HG02970 (cell line): ENCODE measurements around the gene REXO4.
"Not testable (repeated sequence)": the region's sequence is repeated elsewhere in the genome, so short reads cannot be mapped to it uniquely, and the experiment has no call there.

Experiments
- ATAC-seq: cut with Tn5 transposase; IDR thresholded peaks from one replicate; pipeline ENCODE4 v1.9.1; 2021; ENCODE audit warnings: mild to moderate bottlenecking, moderate library complexity, moderate number of reproducible peaks; ENCODE audit not compliant: unreplicated experiment, low FRiP score

Gene REXO4

GRCh38 chr9:133392308-133392707, 25.5 kb downstream of the REXO4 start:
- not testable (repeated sequence) for ATAC-seq

DNA sequence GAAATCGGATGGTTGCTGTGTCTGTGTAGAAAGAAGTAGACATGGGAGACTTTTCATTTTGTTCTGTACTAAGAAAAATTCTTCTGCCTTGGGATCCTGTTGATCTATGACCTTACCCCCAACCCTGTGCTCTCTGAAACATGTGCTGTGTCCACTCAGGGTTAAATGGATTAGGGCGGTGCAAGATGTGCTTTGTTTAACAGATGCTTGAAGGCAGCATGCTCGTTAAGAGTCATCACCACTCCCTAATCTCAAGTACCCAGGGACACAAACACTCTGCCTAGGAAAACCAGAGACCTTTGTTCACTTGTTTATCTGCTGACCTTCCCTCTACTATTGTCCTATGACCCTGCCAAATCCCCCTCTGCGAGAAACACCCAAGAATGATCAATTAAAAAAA, 26.4 kb downstream of the REXO4 start:
- not testable (repeated sequence) for ATAC-seq

GRCh38 chr9:133390713-133391112, 27.1 kb downstream of the REXO4 start:
- ATAC-seq = no peak

GRCh38 chr9:133389562-133389961, 28.2 kb downstream of the REXO4 start:
- no peak for ATAC-seq

GRCh38 chr9:133389025-133389557, 28.7 kb downstream of the REXO4 start:
- ATAC-seq = no peak

DNA sequence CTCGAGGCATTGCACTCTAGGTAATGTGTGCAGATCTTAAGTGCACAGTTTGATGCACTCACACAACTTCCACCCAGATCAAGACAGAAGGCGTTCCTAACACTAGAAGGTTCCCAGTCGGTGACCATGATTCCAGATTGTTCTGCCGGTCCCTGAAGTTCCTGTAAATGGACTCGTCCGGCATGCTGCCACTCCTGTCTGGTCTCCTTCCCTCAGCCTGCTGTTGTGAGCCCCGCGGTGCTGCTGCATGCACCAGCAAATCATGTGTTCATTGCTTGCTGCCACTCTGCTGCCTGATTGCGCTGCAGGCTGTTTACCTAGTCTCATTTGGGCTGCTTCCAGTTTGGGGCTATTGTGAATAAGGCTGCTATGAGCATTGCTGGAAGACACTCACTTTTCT, 30.1 kb downstream of the REXO4 start:
- ATAC-seq = no peak

DNA sequence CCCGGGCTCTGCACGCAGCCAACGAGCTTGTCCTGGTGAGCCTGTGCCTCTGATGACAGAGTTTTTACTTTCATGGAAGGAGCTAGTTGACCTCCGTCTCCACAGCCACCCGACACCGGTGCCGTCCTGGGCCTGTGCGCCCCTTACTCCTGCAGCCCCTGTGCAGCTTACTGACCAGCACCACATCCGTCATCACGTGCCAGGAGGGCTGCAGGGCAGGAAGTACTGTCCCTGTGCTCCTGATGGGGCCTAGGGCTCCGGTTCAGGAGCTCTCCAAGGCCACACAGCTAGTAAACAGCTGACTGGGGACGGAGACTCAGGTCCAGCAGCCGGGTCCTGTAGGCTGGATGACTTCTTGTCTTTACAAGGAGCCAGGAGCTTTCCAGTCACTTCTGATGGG, 31.5 kb downstream of the REXO4 start:
- no peak for ATAC-seq

DNA sequence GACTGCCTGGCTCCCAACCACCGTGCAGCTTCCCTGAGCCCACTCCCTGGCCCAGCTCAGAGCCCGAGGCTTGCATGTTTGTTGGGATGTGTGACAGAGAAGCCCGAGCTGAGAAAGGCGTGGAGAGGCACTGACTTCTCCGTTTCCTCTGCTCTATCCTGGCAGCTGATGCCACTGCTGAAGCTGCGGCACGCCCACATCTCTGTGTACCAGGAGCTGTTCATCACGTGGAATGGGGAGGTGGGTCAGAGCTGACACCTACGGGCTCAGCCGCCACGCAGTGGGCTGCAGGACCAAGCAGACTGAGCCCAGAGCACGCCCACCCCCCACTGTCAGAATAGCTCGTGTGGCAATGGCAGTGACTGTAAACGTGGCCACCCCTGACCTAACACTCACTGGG, 32.4 kb downstream of the REXO4 start:
- ATAC-seq = no peak

GRCh38 chr9:133384736-133385321, 33.0 kb downstream of the REXO4 start:
- no peak for ATAC-seq

GRCh38 chr9:133383438-133383837, 34.4 kb downstream of the REXO4 start:
- ATAC-seq = no peak

- ATAC-seq = no peak
These were observed 35.2 kb downstream of the REXO4 start for GRCh38 chr9:133382507-133383141.

- no peak for ATAC-seq
These were observed 37.1 kb downstream of the REXO4 start for GRCh38 chr9:133380734-133381133.

DNA sequence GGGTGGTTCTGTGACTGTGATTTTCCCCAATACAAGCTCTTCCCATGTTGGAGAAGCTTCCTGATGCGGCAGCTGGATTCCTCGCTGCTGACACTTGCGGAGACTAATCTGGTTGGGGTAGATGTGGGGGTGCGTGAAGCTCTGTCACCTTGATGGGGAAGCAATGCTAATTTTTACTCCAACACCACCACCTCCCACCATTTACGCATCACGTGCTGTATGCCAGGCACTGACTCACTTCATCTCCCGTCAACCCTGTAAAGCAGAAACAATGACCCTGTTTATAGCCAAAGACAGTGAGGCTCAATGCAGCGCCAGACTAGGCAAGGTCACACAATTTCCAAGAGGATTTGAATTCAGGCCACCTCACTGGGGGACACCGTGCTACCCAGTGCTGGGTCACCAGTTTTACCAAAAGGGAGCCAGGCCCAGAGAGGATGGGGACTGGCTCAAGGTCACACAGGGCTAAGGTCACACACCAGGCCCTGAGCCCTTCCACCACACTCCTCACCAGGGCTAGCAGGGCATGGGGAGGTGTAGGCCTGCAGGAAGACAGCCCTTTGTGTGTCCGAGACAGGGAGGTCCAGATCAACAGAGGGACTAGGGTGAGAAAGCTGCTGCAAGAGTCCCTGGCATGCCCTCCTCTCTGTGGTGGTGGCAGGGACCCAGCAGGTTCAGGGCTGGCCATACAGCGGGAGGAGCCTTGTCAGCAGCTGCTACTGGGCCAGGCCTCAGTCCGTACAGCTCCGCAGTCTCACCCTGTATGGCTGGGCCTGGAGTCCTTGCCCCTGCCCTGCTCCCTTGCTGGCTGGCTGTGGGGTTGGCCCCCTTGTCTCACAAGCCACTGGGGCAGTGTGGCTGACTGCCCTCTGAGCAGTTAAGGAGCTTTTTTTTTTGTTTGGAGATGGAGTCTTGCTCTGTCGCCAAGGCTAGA, 38.4 kb downstream of the REXO4 start:
- no peak for ATAC-seq

DNA sequence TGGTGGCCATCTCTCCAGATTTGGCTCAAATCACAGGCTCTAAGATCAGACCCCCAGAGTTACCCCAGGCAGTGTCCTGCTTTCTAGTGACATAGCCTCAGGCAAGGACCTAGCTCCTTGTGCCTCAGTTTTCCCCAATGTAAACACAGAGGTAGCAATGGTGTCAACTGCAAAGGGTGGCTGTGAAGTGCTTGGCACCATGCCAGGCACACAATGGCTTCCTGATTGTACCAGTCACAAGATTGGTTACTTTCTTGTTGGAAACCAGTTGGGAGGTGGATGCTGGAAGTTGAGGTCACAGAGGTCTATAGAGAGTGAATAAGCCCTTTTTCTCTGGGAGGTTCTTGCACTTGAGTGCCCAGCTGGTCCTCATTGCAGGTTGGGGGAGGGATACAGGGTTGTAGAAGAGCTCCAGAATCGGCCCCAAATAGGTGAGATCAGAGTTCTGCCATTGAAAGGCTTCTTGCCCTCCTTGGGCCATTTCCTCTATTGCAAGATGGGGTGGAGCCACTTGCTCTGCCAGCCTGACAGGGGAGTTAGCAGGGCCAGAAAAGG, 39.3 kb downstream of the REXO4 start:
- no peak for ATAC-seq

GRCh38 chr9:133377721-133378216, 40.0 kb downstream of the REXO4 start:
- no peak for ATAC-seq

- not testable (repeated sequence) for ATAC-seq
These were observed 40.5 kb downstream of the REXO4 start for GRCh38 chr9:133377280-133377679.

DNA sequence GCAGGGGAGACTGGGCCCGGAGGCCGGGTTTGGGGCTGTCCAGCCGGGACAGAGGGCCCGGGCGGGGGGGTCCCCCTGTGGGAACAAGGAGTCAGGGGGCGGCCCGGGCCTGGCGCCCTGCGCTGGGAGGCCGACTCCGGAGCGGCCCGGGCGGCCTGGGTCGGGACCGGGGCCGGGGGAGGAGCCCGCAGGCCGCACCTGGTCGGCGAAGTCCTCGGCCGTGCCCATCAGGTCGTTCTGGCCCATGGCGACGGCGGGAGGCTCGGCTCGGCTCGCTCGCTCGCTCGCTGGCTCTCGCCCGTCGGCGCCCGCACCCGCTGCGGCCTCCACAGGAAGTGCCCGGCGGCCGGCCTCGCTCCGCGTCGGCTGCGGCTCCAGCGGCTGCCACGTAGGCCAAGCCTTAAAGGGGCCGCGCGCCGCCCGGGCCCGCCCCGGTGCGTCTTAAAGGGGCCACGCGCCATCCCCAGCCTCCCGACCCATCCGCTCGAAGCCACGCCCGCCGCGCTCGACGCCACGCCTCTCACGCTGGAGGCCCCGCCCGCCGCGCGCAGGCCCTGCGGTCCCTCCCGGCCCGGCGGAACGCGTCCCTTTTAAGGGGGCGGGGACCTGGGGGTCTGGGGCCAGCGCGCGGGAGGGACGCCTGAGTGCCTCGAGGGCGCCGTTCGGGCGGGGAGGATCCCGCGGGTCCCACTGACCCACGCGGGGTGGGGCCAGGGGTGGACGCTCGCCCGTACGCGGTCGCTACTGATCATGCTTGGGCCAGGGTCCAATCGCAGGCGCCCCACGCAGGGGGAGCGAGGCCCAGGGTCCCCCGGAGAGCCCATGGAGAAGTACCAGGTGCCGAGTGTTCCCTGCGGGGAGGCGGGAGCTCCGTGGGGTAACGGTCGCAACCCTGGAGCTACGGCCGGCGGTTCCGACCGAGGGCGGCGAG, 41.8 kb downstream of the REXO4 start, which contains the start of the genes STKLD1 and SURF4:
Gene STKLD1, plus strand, starts transcription at position 643 of the 931 bp plus-strand sequence. Its CDS starts 108 bp downstream, at position 751.
Gene SURF4, minus strand, starts transcription at position 337 of the 931 bp plus-strand sequence. Its CDS starts 91 bp downstream, at position 246.
- ATAC-seq = peak; percentile 90

DNA sequence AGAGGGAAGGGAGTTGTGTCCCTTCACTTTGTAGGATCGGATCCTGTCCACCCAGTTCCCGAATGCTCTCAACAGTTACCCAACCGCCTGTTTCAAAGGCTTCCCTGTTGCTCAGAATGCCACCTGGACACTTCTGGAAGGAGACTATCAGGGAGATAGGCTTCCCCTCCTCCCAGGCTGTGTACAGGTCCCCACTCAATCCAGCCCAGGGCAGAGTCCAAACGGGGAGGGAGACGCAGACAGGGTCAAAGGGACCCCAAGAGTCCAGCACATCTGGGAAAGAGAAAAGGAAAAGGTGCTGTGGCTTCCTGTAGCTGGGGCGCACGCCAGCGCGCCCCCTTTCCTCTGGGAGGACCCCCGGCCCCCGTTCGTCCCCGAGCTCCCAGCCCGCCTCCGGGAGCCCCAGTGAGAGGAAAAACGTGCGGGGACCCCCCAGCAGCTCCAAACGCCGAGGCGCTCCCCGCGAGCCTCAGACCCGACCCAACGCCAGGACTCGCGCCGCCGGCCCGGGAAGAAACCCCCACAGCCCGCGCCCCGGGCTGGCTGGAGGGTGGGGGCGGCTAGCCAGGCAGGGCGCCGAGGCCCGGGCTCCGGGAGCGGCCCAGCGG, 42.6 kb downstream of the REXO4 start:
- peak; percentile 16 for ATAC-seq

DNA sequence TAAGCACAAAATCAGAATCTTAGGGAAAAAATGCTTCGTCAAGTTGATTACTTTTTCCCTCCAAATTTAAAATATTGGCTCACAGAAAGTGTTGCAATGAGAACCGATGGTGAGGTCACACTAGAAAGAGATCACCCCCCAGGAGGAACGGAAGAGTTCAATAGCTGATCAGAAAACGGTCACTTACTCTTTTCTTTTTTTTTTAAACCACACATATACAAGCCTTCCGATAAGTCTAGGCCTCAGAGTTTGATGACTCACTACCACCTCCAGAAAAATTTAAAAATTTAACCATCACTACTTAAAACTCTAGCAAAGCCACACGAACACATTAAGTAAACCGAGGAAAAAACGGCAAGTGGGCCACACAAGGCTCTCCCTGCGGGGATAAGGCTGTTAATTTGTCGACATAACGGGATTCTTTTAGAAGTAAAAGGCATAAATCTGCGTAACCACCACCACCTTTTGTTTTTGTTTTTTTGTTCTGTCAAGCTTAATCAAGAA, 43.1 kb downstream of the REXO4 start:
- no peak for ATAC-seq
